Skin of body (tissue), 2 donors: ENCODE results near the gene AP2A2. TPM values are rescaled to one million over a fixed set of nuclear protein-coding genes. Genes with fewer than 3 reads are reported as not detected.

Source experiments
- DNase-seq: peaks from one replicate; lab custom pipeline; 2025; lab: John Stamatoyannopoulos, UW
- total RNA-seq: library from RNA; depleted of rRNA; stranded (reverse); fragments of >200 nt; gene quantifications from one replicate; pipeline ENCODE4 v1.2.3, GENCODE V29; 2014

AP2A2 gene
- 29.1 TPM for total RNA-seq

DNA sequence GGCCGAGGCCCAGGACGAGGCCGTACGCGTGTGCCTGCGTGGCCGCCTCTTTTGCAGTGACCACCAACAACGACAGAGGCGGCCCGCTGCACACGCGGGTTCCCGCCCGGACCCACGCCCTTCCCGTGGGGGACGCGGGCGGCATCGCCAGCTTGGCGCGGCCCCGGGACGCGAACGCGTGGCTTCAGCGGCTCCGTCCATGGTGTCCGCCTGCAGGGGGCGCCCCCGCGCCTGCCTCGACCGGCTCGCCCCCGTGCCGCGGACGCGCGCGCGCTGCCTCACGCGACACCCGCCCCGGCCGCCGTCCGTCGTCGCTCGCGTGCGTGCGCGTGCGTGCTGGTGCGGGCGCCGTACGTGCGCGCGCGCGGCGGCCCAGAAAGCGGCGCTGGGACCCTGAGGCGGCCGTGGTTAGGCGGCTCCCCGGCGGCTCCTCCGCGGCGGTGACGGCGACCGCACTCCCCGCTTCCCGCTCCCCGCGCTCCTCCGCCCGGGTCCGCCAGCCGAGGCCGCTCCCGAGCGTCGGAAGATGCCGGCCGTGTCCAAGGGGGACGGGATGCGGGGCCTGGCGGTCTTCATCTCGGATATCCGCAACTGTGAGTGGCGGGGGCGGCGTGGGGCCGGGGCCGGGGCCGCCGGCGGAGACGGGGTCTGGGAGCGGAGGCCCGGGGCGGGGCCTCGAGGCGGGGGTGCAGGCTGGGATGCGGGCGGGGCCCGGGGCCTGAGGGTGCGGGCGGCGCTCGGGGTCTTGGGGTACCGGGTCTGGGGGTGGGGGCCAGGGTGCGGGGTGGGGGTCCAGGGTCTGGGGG is at the start of gene AP2A2:
Gene AP2A2, plus strand, starts transcription at position 375 of the 806 bp plus-strand sequence. Its CDS starts 152 bp downstream, at position 527.
- DNase-seq, result peak; percentile 91

DNA sequence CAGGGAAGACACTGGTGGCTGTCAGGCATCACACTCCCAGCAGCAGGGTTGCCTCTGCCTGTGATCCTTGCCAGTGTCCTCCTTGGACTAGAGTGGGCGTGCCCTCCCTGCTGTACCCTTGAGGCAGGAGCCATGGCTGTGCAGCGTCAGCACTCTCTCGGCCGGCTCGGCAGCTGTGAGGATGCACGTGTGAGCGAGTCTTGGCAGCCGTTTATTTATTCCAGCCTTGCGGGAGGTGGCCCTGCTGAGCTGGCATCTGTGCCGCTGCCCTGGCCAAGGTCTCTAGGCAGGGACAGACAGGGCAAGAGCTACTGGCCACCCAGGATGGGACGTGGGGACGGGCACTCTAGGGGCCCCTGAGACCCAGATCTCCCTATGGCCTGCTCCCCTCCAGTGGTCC is 49.1 kb upstream of the AP2A2 start:
- DNase-seq, result no peak

DNA sequence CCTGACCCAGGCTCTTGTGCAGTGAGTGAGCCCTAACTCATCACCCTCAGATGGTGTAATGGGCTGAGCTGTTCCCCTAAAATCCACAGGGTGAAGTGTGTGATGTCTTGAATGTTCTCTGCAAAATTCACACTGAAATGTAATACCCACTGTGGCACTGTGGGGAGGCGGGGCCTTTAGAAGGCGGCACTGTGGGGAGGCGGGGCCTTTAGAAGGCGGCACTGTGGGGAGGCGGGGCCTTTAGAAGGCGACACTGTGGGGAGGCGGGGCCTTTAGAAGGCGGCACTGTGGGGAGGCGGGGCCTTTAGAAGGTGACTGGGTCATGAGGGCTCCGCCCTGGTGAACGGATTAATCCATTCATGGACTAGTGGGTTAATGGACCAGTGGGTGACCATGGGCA is 48.1 kb upstream of the AP2A2 start:
- no peak for DNase-seq

DNA sequence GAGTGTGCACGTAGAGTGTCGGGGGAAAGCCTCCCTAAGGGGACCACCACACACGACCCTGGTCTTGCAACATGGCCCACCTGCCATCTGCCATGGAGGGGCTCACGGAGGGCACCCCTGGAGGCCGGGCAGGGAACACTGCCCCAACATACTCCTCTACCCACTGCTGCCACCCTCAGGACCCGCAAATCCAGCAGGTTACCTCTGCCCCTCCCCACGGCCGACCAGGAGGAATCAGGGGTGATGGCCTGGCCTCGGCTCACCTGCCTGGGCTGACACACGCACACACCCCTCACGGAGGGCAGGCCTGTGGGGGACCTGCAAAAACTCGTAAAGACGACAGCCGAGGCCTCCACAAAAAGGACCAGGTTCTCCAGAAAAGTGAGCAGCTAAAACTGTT is 45.2 kb upstream of the AP2A2 start:
- DNase-seq, result no peak

DNA sequence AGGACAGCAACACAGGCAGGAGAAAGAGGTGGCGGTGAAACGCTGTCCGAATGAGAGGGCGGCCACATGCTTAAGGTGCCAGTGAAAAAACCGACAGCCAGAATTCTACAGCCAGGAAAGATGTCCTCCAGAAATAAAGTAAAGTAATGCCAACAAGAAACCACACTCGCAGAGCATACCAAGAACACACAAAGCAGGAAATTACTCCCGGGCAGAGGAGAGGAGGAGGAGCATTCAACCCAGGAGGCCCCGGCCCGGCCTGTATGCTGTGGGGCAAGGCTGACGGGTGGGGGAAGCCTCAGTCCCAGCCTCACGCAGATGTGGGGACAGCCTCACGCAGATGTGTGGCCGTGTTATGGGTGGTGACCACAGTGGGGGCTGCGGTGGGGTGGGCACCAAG is 43.1 kb upstream of the AP2A2 start:
- DNase-seq, result no peak

DNA sequence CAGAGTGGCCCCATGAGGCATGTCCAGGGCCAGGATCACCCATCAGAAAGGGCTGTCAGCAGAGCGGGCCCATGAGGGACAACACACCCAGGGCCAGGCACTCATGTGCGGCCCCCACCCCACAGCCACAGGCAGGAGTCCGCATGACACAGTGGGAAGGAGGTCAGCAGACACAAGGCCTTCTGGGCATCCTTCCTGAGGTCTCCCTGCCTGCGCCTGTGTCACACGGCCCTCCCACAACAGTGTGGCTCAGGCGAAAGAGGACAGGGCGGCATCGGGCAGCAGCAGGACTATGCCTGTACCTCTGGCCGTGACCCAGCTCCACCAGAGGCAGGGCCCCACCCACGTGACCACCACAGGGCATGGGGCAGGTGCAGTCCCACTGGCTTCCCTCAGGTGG is 42.1 kb upstream of the AP2A2 start:
- DNase-seq, result no peak

DNA sequence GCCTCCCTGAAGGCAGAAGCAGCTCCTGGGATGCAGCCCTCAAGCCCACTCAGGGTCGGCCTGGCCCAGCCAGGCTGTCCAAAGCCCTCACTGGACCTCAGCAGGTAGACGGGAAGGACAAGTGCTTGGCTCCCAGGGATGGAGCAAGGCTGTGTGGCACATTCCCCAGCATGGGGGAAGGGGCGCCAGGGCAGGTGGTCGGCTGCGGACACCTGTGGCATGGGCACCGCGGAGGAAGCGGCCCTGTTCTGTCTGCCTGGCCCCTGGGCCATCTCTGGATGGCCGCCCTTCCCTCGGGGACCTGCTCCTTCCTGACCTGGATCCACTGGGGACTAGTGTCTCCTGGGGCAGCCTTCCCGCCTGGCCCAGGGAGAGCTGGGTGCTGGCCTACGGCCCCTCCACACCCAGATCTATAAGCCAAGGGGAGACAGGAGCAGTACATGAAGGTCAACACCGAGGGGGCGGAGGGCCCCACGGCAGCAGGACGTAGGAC is 41.0 kb upstream of the AP2A2 start:
- no peak for DNase-seq

DNA sequence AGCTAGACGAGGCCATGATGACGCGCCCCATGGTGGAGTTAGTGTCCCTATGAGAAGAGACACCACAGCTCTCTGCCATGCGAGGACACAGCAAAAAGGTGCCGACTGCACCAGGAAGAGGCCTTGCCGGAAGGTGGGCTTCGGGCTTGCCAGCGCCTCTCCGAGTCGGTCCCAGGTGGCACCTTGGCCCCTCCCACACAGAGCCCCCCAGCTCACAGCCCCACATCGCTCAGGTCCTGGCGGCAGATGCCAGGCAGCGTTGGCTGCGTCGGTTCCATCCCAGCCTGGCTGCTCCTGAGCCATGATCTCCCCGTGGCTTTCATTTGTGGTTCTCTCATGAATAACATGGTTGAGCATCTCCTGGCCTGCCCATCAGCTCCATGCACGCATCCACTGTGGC is 39.1 kb upstream of the AP2A2 start:
- DNase-seq, result no peak

DNA sequence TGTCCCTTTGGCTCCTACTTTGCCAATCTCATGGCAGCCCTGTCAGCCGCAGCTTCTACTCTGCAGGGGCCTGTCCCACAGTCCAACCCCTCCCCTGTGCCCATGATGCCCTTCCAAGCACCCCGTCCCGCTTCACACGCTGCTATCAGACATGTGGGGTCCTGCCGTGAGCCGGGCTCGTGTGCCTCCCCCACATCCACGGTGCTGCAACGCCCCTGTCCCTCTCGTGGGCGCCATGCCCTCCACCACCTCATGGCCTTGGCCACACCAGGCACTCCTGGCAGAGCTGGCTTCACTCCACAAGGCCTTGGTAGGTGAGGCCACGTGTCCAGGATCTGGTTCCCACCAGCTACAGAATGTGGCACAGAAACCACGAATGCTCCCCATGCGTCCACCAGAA is 38.1 kb upstream of the AP2A2 start:
- no peak for DNase-seq

DNA sequence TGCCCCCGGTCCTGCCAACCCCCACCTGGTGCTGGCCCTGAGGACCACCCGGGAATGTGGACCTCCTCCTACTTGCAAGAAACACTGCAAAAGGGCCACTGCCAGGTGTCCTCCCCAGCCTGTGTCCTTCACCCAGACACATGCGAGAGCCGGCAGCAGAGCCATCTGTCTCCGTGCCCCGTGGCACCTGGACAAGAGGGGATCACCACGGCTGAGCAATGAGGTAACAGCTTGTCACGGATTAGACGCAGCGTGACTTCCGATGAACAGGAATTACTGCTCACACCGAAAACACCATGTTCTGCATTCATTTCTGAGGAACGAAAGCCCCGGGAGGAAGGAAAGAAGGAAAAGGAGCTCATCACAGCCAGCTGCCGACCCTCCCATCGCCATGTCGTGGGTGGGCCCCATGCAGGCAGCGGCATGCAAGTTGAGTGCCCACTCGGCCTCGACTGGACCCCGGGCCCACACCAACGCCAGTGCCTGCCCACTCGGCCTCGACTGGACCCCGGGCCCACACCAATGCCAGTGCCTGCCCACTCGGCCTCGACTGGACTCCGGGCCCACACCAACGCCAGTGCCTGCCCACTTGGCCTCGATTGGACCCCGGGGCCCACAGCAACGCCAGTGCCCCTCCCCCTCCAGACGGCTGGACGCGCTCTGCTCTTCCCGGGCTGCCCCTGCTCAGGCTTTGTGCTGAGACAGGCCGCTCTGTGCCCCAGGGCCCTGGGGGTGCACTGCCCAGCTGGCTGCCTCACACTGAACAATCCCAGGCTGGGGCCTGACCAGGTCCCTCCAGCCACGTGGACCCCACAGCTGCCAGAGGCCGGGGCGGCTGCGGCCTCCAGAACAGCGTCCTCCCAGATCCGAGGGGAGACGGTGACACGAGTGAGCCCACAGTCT is 37.1 kb upstream of the AP2A2 start:
- DNase-seq, result no peak

DNA sequence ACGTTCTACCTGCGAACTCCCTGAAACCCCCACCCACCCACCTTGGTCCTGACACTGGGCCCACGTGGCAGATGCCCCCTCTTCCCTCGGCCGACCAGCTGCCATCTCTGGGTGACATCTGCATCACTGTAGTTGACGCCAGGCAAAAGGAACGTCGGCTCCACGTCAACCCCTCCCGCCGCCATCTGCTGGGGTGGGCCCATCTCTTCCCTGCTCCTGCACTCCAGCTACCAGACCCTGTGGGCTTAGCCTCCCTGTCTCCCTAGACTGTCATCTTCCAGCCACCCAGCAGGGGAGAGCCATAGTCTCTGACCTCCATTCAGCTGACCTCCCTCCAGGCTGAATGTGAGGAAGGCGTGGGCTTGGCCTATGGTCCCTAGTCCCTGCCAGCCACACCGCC is 36.4 kb upstream of the AP2A2 start:
- no peak for DNase-seq

DNA sequence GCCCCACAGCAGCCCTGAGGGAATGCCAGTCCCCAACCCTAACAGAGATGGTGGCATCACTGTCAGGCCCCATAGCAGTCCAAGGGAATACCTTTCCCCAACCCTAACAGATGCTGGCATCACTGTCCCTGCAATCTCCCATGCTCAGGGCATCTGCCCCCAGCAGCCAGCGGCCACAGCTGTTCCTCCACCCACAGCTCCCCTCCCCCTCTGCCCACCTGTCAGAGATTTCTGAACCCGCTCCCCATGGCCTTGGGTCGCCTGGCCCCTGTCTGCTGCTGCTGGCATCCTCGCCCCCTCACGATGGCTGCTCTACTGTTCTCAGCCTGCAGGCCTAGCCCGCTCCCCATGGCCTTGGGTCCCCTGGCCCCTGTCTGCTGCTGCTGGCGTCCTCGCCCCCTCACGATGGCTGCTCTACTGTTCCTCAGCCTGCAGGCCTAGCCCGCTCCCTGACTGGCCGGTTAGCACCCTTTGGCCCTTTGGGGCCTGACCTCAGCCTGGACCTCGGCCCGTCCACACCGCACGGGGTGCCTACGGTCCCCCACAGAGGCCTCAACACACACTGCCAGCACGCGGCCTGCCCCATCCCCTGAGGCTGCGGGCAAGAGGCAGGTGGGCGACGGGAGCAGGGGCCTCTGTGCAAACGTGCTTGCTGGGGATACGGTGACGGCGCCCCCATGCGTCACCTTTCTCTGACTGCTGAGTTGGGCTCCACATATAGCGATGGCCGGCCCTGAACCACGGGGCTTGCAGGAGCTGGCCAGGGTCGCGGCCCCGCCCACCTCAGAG is 35.8 kb upstream of the AP2A2 start:
- DNase-seq, result no peak

DNA sequence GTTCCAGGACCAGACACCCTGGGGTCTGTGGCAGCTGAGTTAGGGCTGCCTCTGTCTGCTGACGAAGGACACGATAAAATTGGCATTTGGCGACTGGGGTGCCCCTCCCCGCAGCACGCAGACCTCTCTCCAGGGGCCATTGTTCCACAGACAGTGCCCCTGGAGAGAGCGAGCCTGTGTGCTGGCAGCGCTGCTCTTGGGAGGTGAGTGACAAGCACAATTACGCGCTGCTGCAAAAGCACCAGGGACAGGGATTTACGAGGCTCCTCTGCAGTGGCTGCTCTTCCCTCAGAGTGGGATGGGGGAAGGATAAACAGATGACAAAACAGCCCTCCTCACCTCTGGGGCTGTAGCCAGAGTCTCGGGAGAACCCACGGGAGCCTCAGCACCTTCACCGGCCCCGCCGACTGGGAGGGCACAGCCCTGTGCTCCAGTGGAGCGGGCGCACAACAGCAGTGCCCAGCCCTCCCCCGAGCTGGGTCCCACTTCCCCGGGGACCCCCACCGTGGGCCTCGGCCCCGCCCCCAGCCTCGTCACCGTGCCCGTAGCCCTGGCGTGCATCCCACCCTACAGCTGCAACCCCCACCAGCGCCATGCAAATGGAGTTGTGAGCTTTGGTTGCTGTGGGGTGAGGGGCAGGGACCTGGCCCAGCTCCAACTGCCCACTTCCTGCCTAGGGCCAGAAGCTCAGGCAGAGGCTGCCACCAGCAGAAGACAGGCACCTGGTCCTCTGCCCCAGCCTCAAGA is 34.7 kb upstream of the AP2A2 start:
- DNase-seq, result no peak

DNA sequence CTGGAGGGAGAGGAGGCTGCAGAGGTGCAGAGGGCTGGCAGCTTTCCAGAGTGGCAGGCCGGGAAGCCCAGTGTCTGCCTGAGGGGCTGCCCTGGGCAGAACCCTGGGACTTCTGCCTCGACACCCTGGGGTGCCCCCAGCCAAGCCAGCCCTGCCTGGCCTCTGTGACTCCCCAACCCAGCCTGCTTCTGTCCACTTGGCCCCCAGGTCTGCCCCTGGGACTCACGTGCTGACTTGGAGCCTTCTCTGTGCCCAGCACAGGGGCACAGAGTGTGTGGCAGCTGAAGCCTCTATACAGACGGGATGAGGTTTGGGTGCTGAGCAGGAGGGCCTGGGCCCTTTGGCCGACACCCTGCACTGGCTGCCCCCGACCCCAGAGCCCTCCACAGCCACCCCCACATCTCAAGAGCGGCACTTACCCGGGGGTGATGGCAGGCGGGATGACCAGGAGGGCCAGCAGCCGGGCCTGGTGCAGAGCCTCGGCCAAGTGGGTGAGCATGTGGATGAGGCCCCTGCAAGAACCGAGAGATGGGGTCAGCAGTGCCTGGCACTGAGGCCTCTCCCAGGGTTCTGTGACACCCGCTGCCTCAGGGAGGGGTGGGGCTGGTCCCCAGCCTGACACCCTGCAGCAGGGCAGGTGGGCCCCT is 32.5 kb upstream of the AP2A2 start:
- no peak for DNase-seq

DNA sequence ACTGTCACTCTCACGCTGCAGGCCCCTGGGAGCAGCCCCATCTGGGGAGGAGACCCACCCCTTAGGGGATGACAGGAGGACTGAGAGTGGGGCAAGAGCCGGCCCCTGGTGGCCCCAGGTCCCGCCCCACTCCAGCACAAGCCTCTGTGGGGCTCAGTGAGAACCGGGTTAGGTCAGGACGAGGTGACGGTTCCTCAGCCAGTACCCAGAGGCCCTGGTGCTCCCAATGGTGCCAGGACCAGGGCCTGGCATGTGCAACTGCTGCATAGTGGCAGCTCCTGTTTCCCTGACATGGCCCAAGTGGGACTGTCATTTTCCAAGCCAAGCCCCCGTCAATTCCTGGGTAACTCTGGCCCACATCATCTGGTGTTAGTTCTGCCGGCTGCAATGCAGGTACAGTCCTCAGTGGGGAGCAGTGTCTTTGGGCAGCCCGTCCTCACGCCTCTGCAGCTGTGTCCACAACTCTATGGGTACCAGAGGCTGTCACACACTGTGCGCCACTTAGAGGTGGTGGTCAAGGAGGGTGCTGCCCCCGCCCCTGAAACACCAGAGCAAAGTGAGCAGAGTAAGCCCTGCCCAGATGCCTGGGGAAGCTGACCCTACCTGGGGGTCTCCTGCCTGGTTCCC is 31.0 kb upstream of the AP2A2 start:
- DNase-seq, result no peak

DNA sequence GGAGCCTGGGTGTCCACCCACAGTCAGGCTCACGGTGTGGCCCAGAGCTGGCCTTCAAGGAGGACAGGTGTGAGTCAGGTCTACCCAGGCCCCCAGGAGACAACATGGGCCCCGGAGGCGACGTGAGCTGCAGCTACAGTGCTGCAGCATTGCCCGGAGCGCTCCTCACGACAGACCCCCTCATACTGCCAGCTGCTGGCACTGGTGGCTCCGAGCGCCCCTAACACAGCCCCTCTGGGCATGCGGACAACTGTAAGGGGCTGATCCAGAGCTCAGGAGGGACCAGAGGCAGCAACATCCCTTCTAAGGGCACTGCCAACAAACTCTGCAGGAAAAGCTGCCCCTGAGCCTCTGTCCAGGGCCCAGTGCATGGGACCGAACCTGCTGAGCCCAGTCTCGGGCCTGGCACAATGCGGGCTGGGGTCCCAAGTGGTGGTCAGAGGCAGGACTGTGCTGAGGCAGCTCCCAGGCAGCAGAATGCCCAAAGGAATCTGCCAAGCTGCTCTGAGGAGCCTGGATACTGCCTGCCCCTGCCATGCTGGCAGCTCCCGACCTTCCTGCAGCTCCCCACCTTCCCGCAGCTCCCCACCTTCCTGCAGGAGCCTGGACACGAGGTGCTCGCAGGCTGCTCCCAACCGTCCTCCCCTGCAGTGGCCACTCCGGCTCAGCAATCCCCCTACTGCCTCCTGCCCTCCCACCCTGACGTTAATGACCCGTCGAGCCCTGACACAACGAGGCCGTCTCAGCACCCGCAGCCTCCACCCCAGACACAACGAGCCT is 30.1 kb upstream of the AP2A2 start:
- DNase-seq, result no peak

DNA sequence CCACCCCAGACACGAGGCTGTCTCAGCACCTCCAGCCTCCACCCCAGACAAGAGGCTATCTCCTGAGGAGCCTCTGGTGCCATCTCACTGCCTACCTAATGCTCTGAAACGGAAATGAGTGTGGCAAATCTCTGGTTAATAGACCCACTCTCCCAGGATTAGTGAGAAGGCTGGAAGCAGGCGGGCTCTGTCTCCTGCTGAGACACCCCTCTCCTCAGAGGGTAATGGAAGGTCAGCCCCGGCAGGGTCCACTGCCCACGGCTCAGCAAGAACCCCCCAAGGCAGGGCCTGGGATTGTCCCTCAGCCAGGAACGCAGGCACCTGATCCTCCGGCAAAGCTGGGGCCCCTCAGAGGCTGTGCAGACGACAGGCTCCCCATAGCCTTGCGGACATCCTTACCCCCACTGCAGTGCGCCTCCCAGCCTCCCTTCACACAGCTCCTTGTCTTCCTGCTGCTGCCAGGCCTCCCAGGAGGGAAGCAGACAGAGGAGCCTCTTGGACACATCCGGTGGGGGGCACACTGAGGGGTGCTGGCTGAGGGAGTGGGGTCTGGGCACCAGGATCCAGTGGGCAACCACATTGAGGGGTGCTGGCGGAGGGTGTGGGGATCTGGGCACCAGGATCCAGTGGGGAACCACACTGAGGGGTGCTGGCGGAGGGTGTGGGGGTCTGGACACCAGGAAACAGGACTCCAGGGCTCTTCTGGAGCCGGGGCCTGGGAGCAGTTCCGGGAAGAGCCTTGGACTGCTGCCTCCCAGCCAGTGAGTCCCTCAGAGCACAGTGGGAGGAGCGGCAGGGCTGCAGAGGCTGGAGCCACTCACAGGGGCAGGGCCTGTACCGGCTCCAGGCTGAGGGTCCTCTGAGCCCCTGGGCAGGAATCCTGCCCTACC is 28.2 kb upstream of the AP2A2 start:
- DNase-seq, result no peak

DNA sequence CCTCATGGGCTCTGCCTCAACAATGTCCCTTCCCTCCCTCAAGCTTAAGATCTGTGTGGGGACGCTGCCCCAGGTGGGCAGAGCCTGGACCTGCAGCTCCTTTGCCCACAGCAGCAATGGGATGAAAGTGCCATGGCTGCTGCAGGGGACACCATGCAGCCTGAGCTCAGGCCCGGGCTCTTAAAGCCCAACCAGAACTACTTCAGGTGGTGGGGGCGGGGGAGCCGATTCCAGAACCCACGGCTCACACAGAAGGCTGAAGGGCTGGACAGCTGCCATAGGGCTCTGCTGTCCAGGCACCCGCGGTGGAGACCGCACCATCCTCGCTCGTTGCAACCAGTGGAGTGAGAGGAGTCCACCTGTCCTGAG is 27.5 kb upstream of the AP2A2 start:
- no peak for DNase-seq
